Endothelial cell of umbilical vein (primary cell): Measurements from ENCODE around the gene KXD1. TPM values are rescaled to one million over a fixed set of nuclear protein-coding genes. Genes with fewer than 3 reads are reported as not detected.
A peak's percentile ranks its signal among the peaks of the same experiment; 100 is the strongest.

Experiments
- BruUV-seq: library from RNA; stranded (reverse); fragments of 400-500 nt; replicated peaks from 2 replicates; lab custom pipeline; 2021; lab: Mats Ljungman, UMichigan
- CTCF ChIA-PET: fragments of 300-600, 350-600 bp; sonication (Branson Sonifier 250); formaldehyde crosslinking; loops from one replicate; lab custom pipeline; 2021; ENCODE audit warnings: antibody characterized with exemption, inconsistent platforms; lab: Charles Lee
- POLR2A ChIA-PET: fragments of 300-600, 350-600 bp; sonication (Branson Sonifier 250); formaldehyde crosslinking; loops from one replicate; lab custom pipeline; 2021; ENCODE audit warnings: antibody characterized with exemption, inconsistent platforms; lab: Charles Lee
- DNase-seq: peaks from one replicate; pipeline ENCODE4 v3.0.0-alpha.2; 2011; ENCODE audit warnings: low read depth, low spot score
- FAIRE-seq: peaks from 2 replicates; lab custom pipeline; 2011; peaks lifted over from hg19 to GRCh38; lab: Jason Lieb, UNC
- H2AFZ ChIP-seq: 2 replicates; pipeline ENCODE4 v1.6.0; 2012; ENCODE audit warnings: low read depth, low read length, control low read depth, inconsistent platforms
- H3K27ac ChIP-seq: 2 replicates; pipeline ENCODE4 v1.5.1; 2011; ENCODE audit warnings: low read depth, mild to moderate bottlenecking, control low read depth, low read length, moderate library complexity; ENCODE audit not compliant: insufficient read depth
- H3K27me3 ChIP-seq, 2 experiments: 2 replicates each; pipeline versions ENCODE4 v1.6.0 to v1.6.1; 2011; ENCODE audit warnings: low read length in 2 of 2, mixed read lengths in 1 of 2; ENCODE audit not compliant: control insufficient read depth in 2 of 2, insufficient read depth in 2 of 2
- H3K36me3 ChIP-seq, 2 experiments: 2 replicates in 1 of 2; 3 replicates in 1 of 2; pipeline ENCODE4 v1.5.1; 2011; ENCODE audit warnings: low read length in 2 of 2, mild to moderate bottlenecking in 1 of 2, moderate library complexity in 1 of 2; ENCODE audit not compliant: control insufficient read depth in 2 of 2, insufficient read depth in 2 of 2; ENCODE audit errors: extremely low read depth in 1 of 2
- H3K4me1 ChIP-seq: 3 replicates; pipeline ENCODE4 v1.5.1; 2011; ENCODE audit warnings: mild to moderate bottlenecking, low read length; ENCODE audit not compliant: control insufficient read depth, insufficient read depth; ENCODE audit errors: extremely low read depth
- H3K4me2 ChIP-seq: 2 replicates; pipeline ENCODE4 v1.6.1; 2011; ENCODE audit warnings: low read length, control low read depth, mixed read lengths; ENCODE audit not compliant: insufficient read depth
- H3K4me3 ChIP-seq, 3 experiments: fragments of 200-600 bp in 1 of 3; sonication (generic), shearing (Covaris generic) in 1 of 3; replicated peaks in 1 of 3; 2 replicates each; pipeline ENCODE4 v1.5.1; 2011 to 2016; ENCODE audit warnings: control low read depth in 3 of 3, low read length in 3 of 3, mild to moderate bottlenecking in 2 of 3, inconsistent platforms in 1 of 3, low read depth in 1 of 3, moderate library complexity in 1 of 3; ENCODE audit not compliant: insufficient read depth in 1 of 3
- H3K79me2 ChIP-seq: 2 replicates; pipeline ENCODE4 v1.6.0; 2012; ENCODE audit warnings: low read length, inconsistent platforms; ENCODE audit not compliant: control insufficient read depth, insufficient read depth
- H3K9ac ChIP-seq: replicated peaks from 2 replicates; pipeline ENCODE3; 2011; ENCODE audit warnings: low read length, control low read depth; ENCODE audit not compliant: insufficient read depth; ENCODE audit errors: extremely low read depth
- H3K9me1 ChIP-seq: replicated peaks from 3 replicates; pipeline ENCODE4 v1.6.0; 2011; ENCODE audit warnings: mild to moderate bottlenecking, low read length; ENCODE audit not compliant: control insufficient read depth, insufficient read depth; ENCODE audit errors: extremely low read depth
- H3K9me3 ChIP-seq: replicated peaks from 2 replicates; pipeline ENCODE4 v1.5.1; 2012; ENCODE audit warnings: low read length, inconsistent platforms; ENCODE audit not compliant: control insufficient read depth, insufficient read depth
- H4K20me1 ChIP-seq: replicated peaks from 2 replicates; pipeline ENCODE3; 2011; ENCODE audit warnings: mild to moderate bottlenecking, low read length; ENCODE audit not compliant: control insufficient read depth, insufficient read depth; ENCODE audit errors: extremely low read depth
- EZH2 ChIP-seq: IDR thresholded peaks from 2 replicates; pipeline ENCODE4 v1.6.1; 2012; ENCODE audit warnings: borderline replicate concordance, low read depth, mild to moderate bottlenecking, moderate library complexity, low read length, inconsistent platforms; ENCODE audit not compliant: severe bottlenecking
- FOS ChIP-seq: IDR thresholded peaks from 2 replicates; pipeline ENCODE4 v1.6.1; 2011; ENCODE audit warnings: mild to moderate bottlenecking, low read length, moderate library complexity, borderline replicate concordance; ENCODE audit not compliant: insufficient read depth
- GATA2 ChIP-seq: IDR thresholded peaks from 2 replicates; pipeline ENCODE4 v1.7.0; 2011; ENCODE audit warnings: low read depth, mild to moderate bottlenecking, moderate library complexity, mixed read lengths, low read length; ENCODE audit not compliant: insufficient read length, insufficient read depth
- JUN ChIP-seq: IDR thresholded peaks from 2 replicates; pipeline ENCODE4 v1.6.1; 2011; ENCODE audit warnings: borderline replicate concordance, low read depth; ENCODE audit not compliant: insufficient read length, insufficient read depth
- MYC ChIP-seq: IDR thresholded peaks from one replicate; pipeline ENCODE4 v1.6.1; 2011; ENCODE audit warnings: mild to moderate bottlenecking, low read depth, low read length
- POLR2A ChIP-seq: IDR thresholded peaks from 2 replicates; pipeline ENCODE4 v1.6.1; 2012; ENCODE audit warnings: low read depth, mild to moderate bottlenecking, control low read depth, low read length
- POLR2AphosphoS5 ChIP-seq: IDR thresholded peaks from 2 replicates; pipeline ENCODE4 v1.6.1; 2012; ENCODE audit warnings: low read depth, mild to moderate bottlenecking, control low read depth, low read length, moderate library complexity; ENCODE audit not compliant: insufficient read depth
- dilution Hi-C: fragments of 300-500 bp; cut with MboI; formaldehyde crosslinking; loops from one replicate; pipeline ENCODE4 v1.15.0; 2019; ENCODE audit warnings: low sequenced_read_pairs; ENCODE audit not compliant: extremely low pct_ligation_motif_present
- intact Hi-C: fragments of 100-400 bp; cut with micrococcal nuclease; formaldehyde crosslinking; loops from one replicate; pipeline ENCODE4 v1.10.0; 2022
- polyA plus RNA-seq, 4 experiments: library from polyadenylated mRNA; depleted of rRNA in 3 of 4; stranded (reverse) in 3 of 4; unstranded in 1 of 4; fragments of >200 nt; gene quantifications; 2 replicates each; pipeline versions ENCODE4 v1.2.1 to v1.2.3, GENCODE V29; 2011 to 2012; ENCODE audit warnings: missing spikeins in 1 of 4
- total RNA-seq: library from RNA; stranded (reverse); gene quantifications from 2 replicates; pipeline ENCODE4 v1.2.3, GENCODE V29; 2021
- TF ChIP-seq, protein P1 (sequence below): IDR thresholded peaks from 2 replicates; pipeline ENCODE4 v1.6.1; 2011; ENCODE audit not compliant: insufficient read depth, insufficient read length
- TF ChIP-seq, protein P2 (sequence below), 2 donors: IDR thresholded peaks; 1 replicate in 1 of 2; 2 replicates in 1 of 2; pipeline ENCODE4 v1.5.1; 2011; ENCODE audit warnings: low read length in 2 of 2, mild to moderate bottlenecking in 2 of 2, moderate library complexity in 2 of 2, control low read depth in 1 of 2, inconsistent platforms in 1 of 2, low read depth in 1 of 2; ENCODE audit not compliant: insufficient read depth in 1 of 2; ENCODE audit errors: extremely low read depth in 1 of 2

The KXD1 gene
- total and polyA plus RNA-seq, 2 donors (not counting 3 experiments of a cell fraction or from before 2014, with no cell fraction given): 134 to 186 TPM

GRCh38 chr19:18514800-18515682 is 42.6 kb upstream of the KXD1 start:
- Histone ChIP-seq H3K4me3 (no peak overlapping the region), H3K79me2 (peaks cover 80% of the 10 kb centered on the region), H3K27me3 (no peaks in the 10 kb centered on the region), H3K9me1 (no peaks in the 10 kb centered on the region), H3K9me3 (no peaks in the 10 kb centered on the region), H3K9ac (no peak overlapping the region), H4K20me1 (peaks cover 2% of the 10 kb centered on the region), H3K4me2 (no peak overlapping the region), H3K4me1 (peaks cover 23% of the 10 kb centered on the region), H3K27ac (peak overlapping the region; percentile 32), H3K36me3 (no peaks in the 10 kb centered on the region), H2AFZ (no peak overlapping the region)
- ChIA-PET POLR2A (no interaction called here), CTCF (interaction anchor here (1.3 to 1.7 kb wide), 5 partner anchors 8 to 64 kb away, joined by 3 to 8 read pairs (median 4); no protein-coding TSS in a partner anchor)
- DNase-seq (peak; percentile 90), FAIRE-seq (peak; percentile 84)
- no TSS peak for BruUV-seq
- TF ChIP-seq, protein P1, sequence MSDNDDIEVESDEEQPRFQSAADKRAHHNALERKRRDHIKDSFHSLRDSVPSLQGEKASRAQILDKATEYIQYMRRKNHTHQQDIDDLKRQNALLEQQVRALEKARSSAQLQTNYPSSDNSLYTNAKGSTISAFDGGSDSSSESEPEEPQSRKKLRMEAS: peak; percentile 7
- peak; percentile 33 for TF ChIP-seq JUN
- TF ChIP-seq FOS: no peak
- intact Hi-C loops (no loop called here), dilution Hi-C loops (no loop called here)

DNA sequence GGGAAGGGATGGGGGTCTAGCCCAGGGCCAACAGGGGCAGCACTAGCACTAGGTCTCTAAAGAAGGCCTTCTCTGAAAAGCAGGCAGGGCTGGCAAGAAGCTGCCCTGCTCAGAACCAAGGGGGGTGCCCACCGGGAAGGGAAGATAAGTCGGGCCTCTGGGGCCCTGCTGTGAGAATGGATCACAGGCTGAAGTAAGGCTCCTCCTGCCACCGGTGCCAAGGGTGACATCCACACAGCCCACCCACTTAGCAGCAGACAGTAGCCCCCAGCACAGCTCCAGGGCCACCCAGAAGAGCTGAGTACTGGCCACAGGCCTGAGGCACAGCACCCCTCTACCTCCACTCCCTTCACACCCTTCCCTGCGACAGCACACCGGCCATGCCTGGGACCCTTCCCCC is 41.7 kb upstream of the KXD1 start:
- Histone ChIP-seq H3K4me3 (no peak overlapping the region), H3K9me1 (no peaks in the 10 kb centered on the region), H3K9me3 (no peaks in the 10 kb centered on the region), H3K36me3 (no peaks in the 10 kb centered on the region), H3K4me2 (no peak overlapping the region), H3K27ac (no peak overlapping the region), H2AFZ (no peak overlapping the region), H3K27me3 (no peaks in the 10 kb centered on the region), H3K4me1 (peaks cover 27% of the 10 kb centered on the region), H4K20me1 (peaks cover 2% of the 10 kb centered on the region), H3K79me2 (peaks cover 81% of the 10 kb centered on the region), H3K9ac (no peak overlapping the region)
- dilution Hi-C loops (no loop called here), intact Hi-C loops (no loop called here)
- CTCF ChIA-PET: interaction anchor here (1.7 kb wide), 1 partner anchor 49 kb away, joined by 3 read pairs; no protein-coding TSS in a partner anchor
- no peak for DNase-seq
- FAIRE-seq: no peak
- POLR2A ChIA-PET: interaction anchor here (0.6 kb wide), 1 partner anchor 157 kb away, joined by 3 read pairs; no protein-coding TSS in a partner anchor
- no TSS peak for BruUV-seq
- TF ChIP-seq, protein P2, sequence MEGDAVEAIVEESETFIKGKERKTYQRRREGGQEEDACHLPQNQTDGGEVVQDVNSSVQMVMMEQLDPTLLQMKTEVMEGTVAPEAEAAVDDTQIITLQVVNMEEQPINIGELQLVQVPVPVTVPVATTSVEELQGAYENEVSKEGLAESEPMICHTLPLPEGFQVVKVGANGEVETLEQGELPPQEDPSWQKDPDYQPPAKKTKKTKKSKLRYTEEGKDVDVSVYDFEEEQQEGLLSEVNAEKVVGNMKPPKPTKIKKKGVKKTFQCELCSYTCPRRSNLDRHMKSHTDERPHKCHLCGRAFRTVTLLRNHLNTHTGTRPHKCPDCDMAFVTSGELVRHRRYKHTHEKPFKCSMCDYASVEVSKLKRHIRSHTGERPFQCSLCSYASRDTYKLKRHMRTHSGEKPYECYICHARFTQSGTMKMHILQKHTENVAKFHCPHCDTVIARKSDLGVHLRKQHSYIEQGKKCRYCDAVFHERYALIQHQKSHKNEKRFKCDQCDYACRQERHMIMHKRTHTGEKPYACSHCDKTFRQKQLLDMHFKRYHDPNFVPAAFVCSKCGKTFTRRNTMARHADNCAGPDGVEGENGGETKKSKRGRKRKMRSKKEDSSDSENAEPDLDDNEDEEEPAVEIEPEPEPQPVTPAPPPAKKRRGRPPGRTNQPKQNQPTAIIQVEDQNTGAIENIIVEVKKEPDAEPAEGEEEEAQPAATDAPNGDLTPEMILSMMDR (IDR thresholded peaks at IDR 0.05; ENCODE audit: extremely low read depth in 1 of 2, insufficient read depth in 1 of 2, low read depth in 1 of 2, low read length in 2 of 2): no peak
- TF ChIP-seq POLR2A (no peak), MYC (no peak), POLR2AphosphoS5 (no peak), GATA2 (no peak), JUN (no peak), FOS (no peak), EZH2 (no peak)
- TF ChIP-seq, protein P1: no peak
